ENCODE results near the gene METTL15.
A peak's percentile ranks its signal among the peaks of the same experiment; 100 is the strongest.

METTL15 gene

GRCh38 chr11:28110108-28110820, 2.1 kb downstream of the METTL15 start:
- H3K79me2 ChIP-seq (ENCODE audit: insufficient read depth, low read length), result peaks cover 76% of the 10 kb centered on the region
- no peaks in the 10 kb centered on the region for H3K9me3 ChIP-seq (ENCODE audit: insufficient read depth, low read length)
- H3K9me2 ChIP-seq (replicated peaks; ENCODE audit: insufficient read depth, low read length), result no peaks in the 10 kb centered on the region
- H2AFZ ChIP-seq (ENCODE audit: low read depth, low read length, severe bottlenecking), result peak overlapping the region; percentile 83
- peak overlapping the region; percentile 73 for H3K9ac ChIP-seq (ENCODE audit: low read length)
- H4K20me1 ChIP-seq (ENCODE audit: low read depth, low read length), result peaks cover 7% of the 10 kb centered on the region; the same call in 1 of the 2 replicates
- peak overlapping the region; percentile 95 for H3K4me3 ChIP-seq (ENCODE audit: insufficient read depth, low read length, poor library complexity, severe bottlenecking)
- H3F3A ChIP-seq (ENCODE audit: insufficient read depth), result peaks cover 9% of the 10 kb centered on the region
- peaks cover 3% of the 10 kb centered on the region; the same call in 1 of the 2 replicates for H3K36me3 ChIP-seq (ENCODE audit: low read length)
- H3K27me3 ChIP-seq (ENCODE audit: low read length), result no peaks in the 10 kb centered on the region
- TF ChIP-seq, protein P1, sequence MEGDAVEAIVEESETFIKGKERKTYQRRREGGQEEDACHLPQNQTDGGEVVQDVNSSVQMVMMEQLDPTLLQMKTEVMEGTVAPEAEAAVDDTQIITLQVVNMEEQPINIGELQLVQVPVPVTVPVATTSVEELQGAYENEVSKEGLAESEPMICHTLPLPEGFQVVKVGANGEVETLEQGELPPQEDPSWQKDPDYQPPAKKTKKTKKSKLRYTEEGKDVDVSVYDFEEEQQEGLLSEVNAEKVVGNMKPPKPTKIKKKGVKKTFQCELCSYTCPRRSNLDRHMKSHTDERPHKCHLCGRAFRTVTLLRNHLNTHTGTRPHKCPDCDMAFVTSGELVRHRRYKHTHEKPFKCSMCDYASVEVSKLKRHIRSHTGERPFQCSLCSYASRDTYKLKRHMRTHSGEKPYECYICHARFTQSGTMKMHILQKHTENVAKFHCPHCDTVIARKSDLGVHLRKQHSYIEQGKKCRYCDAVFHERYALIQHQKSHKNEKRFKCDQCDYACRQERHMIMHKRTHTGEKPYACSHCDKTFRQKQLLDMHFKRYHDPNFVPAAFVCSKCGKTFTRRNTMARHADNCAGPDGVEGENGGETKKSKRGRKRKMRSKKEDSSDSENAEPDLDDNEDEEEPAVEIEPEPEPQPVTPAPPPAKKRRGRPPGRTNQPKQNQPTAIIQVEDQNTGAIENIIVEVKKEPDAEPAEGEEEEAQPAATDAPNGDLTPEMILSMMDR (IDR thresholded peaks at IDR 0.05; ENCODE audit: insufficient read depth, low read length, poor library complexity, severe bottlenecking), result no peak
- no peak for TF ChIP-seq EZH2phosphoT487 (conservative IDR thresholded peaks at IDR 0.05; ENCODE audit: low read length)
- peak overlapping the region; percentile 75; the same call in 1 of the 2 replicates for H3K27ac ChIP-seq (ENCODE audit: low read depth, low read length)
- peak overlapping the region; percentile 84 for H3K4me2 ChIP-seq (ENCODE audit: low read depth, low read length, poor library complexity, severe bottlenecking)

DNA sequence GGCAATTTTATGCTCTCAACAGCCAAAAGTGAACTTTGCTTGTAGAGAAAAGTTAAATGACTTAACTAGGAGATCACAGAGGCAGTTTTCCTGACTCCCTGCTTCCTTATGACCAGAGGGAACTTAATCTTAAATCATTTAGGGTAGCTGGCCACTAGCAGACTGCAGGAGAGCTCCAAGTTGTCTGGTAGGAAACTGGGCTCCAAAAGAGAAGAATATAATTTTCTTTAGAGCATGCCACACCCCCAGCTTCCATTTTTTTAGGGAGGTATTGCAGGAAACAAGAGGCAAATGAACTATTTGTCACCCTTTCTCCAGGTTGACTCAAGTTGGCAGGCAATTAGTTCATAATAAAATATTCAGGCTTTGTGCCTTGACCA, 2.6 kb downstream of the METTL15 start:
- peaks cover 70% of the 10 kb centered on the region for H3K79me2 ChIP-seq (ENCODE audit: insufficient read depth, low read length)
- peak overlapping the region; percentile 84 for H3K4me2 ChIP-seq (ENCODE audit: low read depth, low read length, poor library complexity, severe bottlenecking)
- peaks cover 3% of the 10 kb centered on the region; the same call in 1 of the 2 replicates for H3K36me3 ChIP-seq (ENCODE audit: low read length)
- no peaks in the 10 kb centered on the region for H3K9me2 ChIP-seq (replicated peaks; ENCODE audit: insufficient read depth, low read length)
- H4K20me1 ChIP-seq (ENCODE audit: low read depth, low read length), result peaks cover 3% of the 10 kb centered on the region; the same call in 1 of the 2 replicates
- H2AFZ ChIP-seq (ENCODE audit: low read depth, low read length, severe bottlenecking), result peak overlapping the region; percentile 83
- H3K27ac ChIP-seq (ENCODE audit: low read depth, low read length), result 0 out of 2 replicates have a peak overlapping the region, but pooled peaks have one; percentile 35
- TF ChIP-seq, protein P1 (IDR thresholded peaks at IDR 0.05; ENCODE audit: insufficient read depth, low read length, poor library complexity, severe bottlenecking), result no peak
- no peak for TF ChIP-seq EZH2phosphoT487 (conservative IDR thresholded peaks at IDR 0.05; ENCODE audit: low read length)
- H3K9me3 ChIP-seq (ENCODE audit: insufficient read depth, low read length), result no peaks in the 10 kb centered on the region
- H3K27me3 ChIP-seq (ENCODE audit: low read length), result no peaks in the 10 kb centered on the region
- peak overlapping the region; percentile 95 for H3K4me3 ChIP-seq (ENCODE audit: insufficient read depth, low read length, poor library complexity, severe bottlenecking)
- H3F3A ChIP-seq (ENCODE audit: insufficient read depth), result peaks cover 9% of the 10 kb centered on the region
- peak overlapping the region; percentile 73 for H3K9ac ChIP-seq (ENCODE audit: low read length)

- Histone ChIP-seq H3K9ac (ENCODE audit: low read length) (no peak overlapping the region), H4K20me1 (ENCODE audit: low read depth, low read length) (0 out of 2 replicates have a peak, but pooled peaks cover 6% of the 10 kb centered on the region), H3K79me2 (ENCODE audit: insufficient read depth, low read length) (peaks cover 61% of the 10 kb centered on the region), H3F3A (ENCODE audit: insufficient read depth) (peaks cover 9% of the 10 kb centered on the region), H3K27me3 (ENCODE audit: low read length) (no peaks in the 10 kb centered on the region), H2AFZ (ENCODE audit: low read depth, low read length, severe bottlenecking) (no peak overlapping the region), H3K4me3 (ENCODE audit: insufficient read depth, low read length, poor library complexity, severe bottlenecking) (no peak overlapping the region), H3K4me2 (ENCODE audit: low read depth, low read length, poor library complexity, severe bottlenecking) (no peak overlapping the region), H3K9me3 (ENCODE audit: insufficient read depth, low read length) (no peaks in the 10 kb centered on the region), H3K27ac (ENCODE audit: low read depth, low read length) (no peak overlapping the region), H3K9me2 (replicated peaks; ENCODE audit: insufficient read depth, low read length) (no peaks in the 10 kb centered on the region), H3K36me3 (ENCODE audit: low read length) (peaks cover 14% of the 10 kb centered on the region)
- TF ChIP-seq, protein P1 (IDR thresholded peaks at IDR 0.05; ENCODE audit: insufficient read depth, low read length, poor library complexity, severe bottlenecking), result no peak
- no peak for TF ChIP-seq EZH2phosphoT487 (conservative IDR thresholded peaks at IDR 0.05; ENCODE audit: low read length)
Observed at GRCh38 chr11:28114116-28114515, 5.9 kb downstream of the METTL15 start.
